Naive thymus-derived CD8-positive, alpha-beta T cell (primary cell): ENCODE data around the gene PRSS16. TPM values are rescaled to one million over a fixed set of nuclear protein-coding genes. Genes with fewer than 3 reads are reported as not detected.

Experiments
- ATAC-seq, 2 donors: fragments of 150-1000 bp; cut with Tn5 transposase in 1 of 2; sonication (Bioruptor Pico), chemical (Tn5 transposase) in 1 of 2; 1 replicate in 1 of 2; 2 replicates in 1 of 2; pipeline ENCODE4 v1.10.0; 2021; ENCODE audit warnings: mild to moderate bottlenecking in 2 of 2, moderate library complexity in 2 of 2
- POLR2A ChIA-PET: fragments of 350-600 bp; sonication (Branson Sonifier 250); formaldehyde crosslinking; loops from one replicate; lab custom pipeline; 2021; ENCODE audit warnings: antibody characterized with exemption; lab: Charles Lee
- DNase-seq, 10 donors: peaks; one replicate each; pipeline versions ENCODE4 v3.0.0 to v3.0.0-alpha.2; 2020 to 2022
- H3K27ac Mint-ChIP-seq, 10 donors: one replicate each; pipeline ENCODE4 v1.8.0; 2020 to 2022; ENCODE audit warnings: mild to moderate bottlenecking in 10 of 10, mixed read lengths in 10 of 10, moderate library complexity in 4 of 10, inconsistent platforms in 1 of 10
- H3K27me3 Mint-ChIP-seq, 5 donors: one replicate each; pipeline ENCODE4 v1.8.0; 2021 to 2022; ENCODE audit warnings: mixed read lengths in 5 of 5
- H3K36me3 Mint-ChIP-seq, 3 donors: one replicate each; pipeline ENCODE4 v1.8.0; 2020 to 2022; ENCODE audit warnings: mixed read lengths in 3 of 3, mild to moderate bottlenecking in 2 of 3, inconsistent platforms in 1 of 3
- H3K4me1 Mint-ChIP-seq, 4 donors: one replicate each; pipeline ENCODE4 v1.8.0; 2021 to 2022; ENCODE audit warnings: mixed read lengths in 4 of 4
- H3K4me3 Mint-ChIP-seq, 10 donors: one replicate each; pipeline ENCODE4 v1.8.0; 2020 to 2022; ENCODE audit warnings: mild to moderate bottlenecking in 10 of 10, mixed read lengths in 10 of 10, moderate library complexity in 6 of 10, inconsistent platforms in 1 of 10
- H3K9me3 Mint-ChIP-seq, 9 donors: one replicate each; pipeline ENCODE4 v1.8.0; 2020 to 2022; ENCODE audit warnings: mixed read lengths in 9 of 9, mild to moderate bottlenecking in 3 of 9, inconsistent platforms in 1 of 9, moderate library complexity in 1 of 9
- polyA plus RNA-seq, 3 donors: library from polyadenylated mRNA; unstranded; fragments of 300-500 nt; fragmentation: Illumina TruSeq; gene quantifications; one replicate each; pipeline ENCODE4 v1.2.3, GENCODE V29; 2021
- total RNA-seq, 8 experiments: library from RNA in 2 of 8; stranded (reverse) in 2 of 8; gene quantifications; one replicate each; pipeline ENCODE4 v1.2.3 and lab custom pipeline; 2021 to 2026

Gene PRSS16
- total and polyA plus RNA-seq, 5 experiments from 2014 or later = 0.25 to 1.0 (median 0.57) TPM; not detected in 2

DNA sequence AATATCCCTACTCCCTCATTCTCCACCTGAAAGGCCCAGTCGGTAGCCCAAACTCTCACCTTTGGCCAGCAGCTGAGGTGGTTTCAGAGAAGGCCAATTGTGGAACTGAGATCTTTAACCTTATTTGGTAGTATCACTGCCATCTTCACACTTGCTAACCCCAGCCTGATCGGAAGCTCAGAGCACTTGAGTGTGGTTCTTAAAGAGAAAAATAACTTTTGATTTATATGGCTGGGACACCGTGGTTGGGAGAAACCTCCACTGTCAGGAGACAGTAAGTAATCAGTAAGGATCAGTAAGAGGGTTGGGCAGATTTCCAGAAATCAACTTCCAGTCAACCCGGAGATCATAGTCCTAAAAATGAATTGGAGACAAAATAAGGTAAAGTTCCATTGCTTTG is 22.8 kb upstream of the PRSS16 start:
- no peak overlapping the region for H3K27ac Mint-ChIP-seq
- H3K9me3 Mint-ChIP-seq = peaks cover 0 to 13% (median 3%) of the 10 kb centered on the region in 9 donors
- H3K36me3 Mint-ChIP-seq = peaks cover 2 to 6% (median 6%) of the 10 kb centered on the region in 3 donors
- peaks cover 53 to 84% (median 63%) of the 10 kb centered on the region in 5 donors for H3K27me3 Mint-ChIP-seq
- no peak for ATAC-seq
- DNase-seq = no peak
- POLR2A ChIA-PET = no interaction called here
- H3K4me3 Mint-ChIP-seq = no peak overlapping the region
- no peaks in the 10 kb centered on the region for H3K4me1 Mint-ChIP-seq

DNA sequence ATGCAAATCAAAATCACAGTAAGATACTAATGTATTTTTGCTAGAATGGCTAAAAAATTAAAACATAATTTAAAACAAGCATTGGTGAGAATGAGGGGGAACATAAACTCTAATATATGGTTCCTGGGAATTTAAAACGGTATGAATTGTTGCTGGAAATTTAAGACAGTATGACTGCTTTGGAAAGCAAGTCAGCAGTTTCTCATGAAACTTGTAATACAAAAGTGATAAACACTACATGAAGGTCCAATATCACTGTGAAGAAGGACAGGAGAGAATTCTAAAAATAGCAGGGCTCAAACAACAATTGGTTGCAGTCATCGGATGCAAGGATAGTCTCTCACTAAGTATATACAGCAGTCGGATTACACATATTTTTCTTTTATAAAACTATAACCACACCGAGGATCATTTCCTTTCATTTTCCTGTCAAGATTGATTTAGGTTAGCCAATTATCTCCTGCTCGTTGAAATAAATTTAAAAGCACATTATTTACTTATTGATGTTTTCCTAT is 18.5 kb upstream of the PRSS16 start:
- POLR2A ChIA-PET = no interaction called here
- Mint-ChIP-seq H3K4me1 (no peaks in the 10 kb centered on the region), H3K27me3 (peaks cover 50 to 87% (median 73%) of the 10 kb centered on the region in 5 donors), H3K9me3 (peaks cover 0 to 22% (median 9%) of the 10 kb centered on the region in 9 donors), H3K27ac (no peak overlapping the region), H3K4me3 (no peak overlapping the region), H3K36me3 (peaks cover 0 to 6% (median 2%) of the 10 kb centered on the region in 3 donors)
- ATAC-seq = no peak
- no peak for DNase-seq

DNA sequence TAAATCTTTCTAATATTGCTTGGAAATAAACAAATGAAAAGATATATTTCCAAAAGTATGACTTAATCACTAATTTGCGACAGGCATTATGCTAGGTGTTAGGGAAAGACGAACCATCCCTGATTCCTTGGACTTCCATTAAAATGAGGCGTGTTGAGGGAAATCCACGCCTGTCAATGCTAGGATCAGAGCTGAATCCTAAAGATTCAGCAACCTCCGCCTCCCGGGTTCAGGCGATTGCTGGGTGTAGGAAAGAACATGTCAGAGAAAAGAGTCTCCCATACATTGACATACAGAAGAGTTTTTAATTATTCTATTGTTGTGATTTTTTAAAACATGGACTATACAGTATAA is 16.8 kb upstream of the PRSS16 start:
- peaks cover 0 to 6% (median 6%) of the 10 kb centered on the region in 4 donors for H3K4me1 Mint-ChIP-seq
- DNase-seq = no peak
- no peak overlapping the region for H3K4me3 Mint-ChIP-seq
- POLR2A ChIA-PET = no interaction called here
- peaks cover 0 to 12% (median 2%) of the 10 kb centered on the region in 3 donors for H3K36me3 Mint-ChIP-seq
- H3K27ac Mint-ChIP-seq = peak overlapping the region in 1 of 10 donors; percentile 87
- no peak for ATAC-seq
- peaks cover 0 to 27% (median 11%) of the 10 kb centered on the region in 9 donors for H3K9me3 Mint-ChIP-seq
- peaks cover 43 to 85% (median 69%) of the 10 kb centered on the region in 5 donors for H3K27me3 Mint-ChIP-seq

DNA sequence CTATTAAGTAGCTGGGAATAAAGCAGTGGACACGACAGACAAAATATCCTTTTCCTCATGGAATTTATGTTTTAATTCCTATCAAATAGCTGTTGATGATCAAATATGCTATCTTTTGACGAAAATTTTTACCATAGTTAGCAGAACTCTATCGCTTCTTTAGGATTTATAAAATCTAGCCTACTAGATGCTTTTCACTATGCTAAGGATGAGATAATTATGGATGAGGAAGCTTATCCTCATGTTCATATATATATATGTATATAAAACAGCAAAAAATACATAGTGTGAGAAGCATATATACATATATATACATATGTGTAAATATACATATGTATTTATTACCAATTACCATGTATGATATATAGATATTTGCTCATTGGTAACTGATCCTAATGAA is 12.9 kb upstream of the PRSS16 start:
- Mint-ChIP-seq H3K27ac (no peak overlapping the region), H3K4me1 (peaks cover 4 to 27% (median 12%) of the 10 kb centered on the region in 4 donors), H3K4me3 (peak overlapping the region in 1 of 10 donors; percentile 1), H3K9me3 (peaks cover 0 to 51% (median 28%) of the 10 kb centered on the region in 9 donors), H3K27me3 (peaks cover 53 to 90% (median 74%) of the 10 kb centered on the region in 5 donors), H3K36me3 (peaks cover 5 to 32% (median 7%) of the 10 kb centered on the region in 3 donors)
- ATAC-seq = no peak
- POLR2A ChIA-PET = no interaction called here
- DNase-seq = no peak

DNA sequence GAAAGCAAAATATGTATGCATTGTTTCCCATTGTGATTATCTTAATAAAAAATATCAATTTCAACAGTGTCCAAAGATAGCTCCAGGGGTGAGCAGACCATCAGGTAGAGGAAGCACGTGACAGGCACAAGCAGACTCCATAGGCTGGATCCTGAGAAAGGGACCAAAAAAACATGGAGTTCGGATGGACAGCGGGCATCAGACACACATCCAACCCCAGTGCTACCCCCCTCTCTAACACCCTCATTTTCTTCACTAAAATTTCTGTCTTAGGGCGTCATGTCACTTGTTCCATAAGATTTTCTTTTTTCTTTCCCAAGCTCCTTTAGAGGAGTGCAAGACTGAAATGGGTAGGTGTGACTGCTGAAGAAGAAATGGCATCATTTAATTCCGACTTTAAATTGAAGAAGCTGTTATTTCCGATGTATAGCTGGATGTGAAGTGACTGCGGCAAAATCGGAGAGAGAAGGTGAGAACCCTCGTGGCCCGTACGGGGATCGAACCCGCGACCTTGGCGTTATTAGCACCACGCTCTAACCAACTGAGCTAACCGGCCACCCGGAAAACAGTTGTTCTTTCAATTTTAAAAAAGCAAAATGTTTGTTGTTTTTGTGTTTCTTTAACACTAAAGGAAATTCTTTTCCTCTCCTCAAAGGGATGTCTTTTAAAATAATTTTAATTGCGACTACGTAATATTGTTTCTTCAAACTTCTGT is 10.3 kb upstream of the PRSS16 start:
- Mint-ChIP-seq H3K36me3 (peaks cover 5 to 32% (median 9%) of the 10 kb centered on the region in 3 donors), H3K27ac (peak overlapping the region in 3 of 10 donors; percentile 19 to 91 (median 68)), H3K4me3 (peak overlapping the region in 4 of 10 donors; percentile 12 to 33 (median 32)), H3K4me1 (peaks cover 4 to 27% (median 12%) of the 10 kb centered on the region in 4 donors), H3K27me3 (peaks cover 53 to 84% (median 73%) of the 10 kb centered on the region in 5 donors), H3K9me3 (peaks cover 0 to 37% (median 21%) of the 10 kb centered on the region in 9 donors)
- POLR2A ChIA-PET = no interaction called here
- ATAC-seq = no peak
- peak in 5 of 10 donors; percentile 6 to 28 (median 24) for DNase-seq

DNA sequence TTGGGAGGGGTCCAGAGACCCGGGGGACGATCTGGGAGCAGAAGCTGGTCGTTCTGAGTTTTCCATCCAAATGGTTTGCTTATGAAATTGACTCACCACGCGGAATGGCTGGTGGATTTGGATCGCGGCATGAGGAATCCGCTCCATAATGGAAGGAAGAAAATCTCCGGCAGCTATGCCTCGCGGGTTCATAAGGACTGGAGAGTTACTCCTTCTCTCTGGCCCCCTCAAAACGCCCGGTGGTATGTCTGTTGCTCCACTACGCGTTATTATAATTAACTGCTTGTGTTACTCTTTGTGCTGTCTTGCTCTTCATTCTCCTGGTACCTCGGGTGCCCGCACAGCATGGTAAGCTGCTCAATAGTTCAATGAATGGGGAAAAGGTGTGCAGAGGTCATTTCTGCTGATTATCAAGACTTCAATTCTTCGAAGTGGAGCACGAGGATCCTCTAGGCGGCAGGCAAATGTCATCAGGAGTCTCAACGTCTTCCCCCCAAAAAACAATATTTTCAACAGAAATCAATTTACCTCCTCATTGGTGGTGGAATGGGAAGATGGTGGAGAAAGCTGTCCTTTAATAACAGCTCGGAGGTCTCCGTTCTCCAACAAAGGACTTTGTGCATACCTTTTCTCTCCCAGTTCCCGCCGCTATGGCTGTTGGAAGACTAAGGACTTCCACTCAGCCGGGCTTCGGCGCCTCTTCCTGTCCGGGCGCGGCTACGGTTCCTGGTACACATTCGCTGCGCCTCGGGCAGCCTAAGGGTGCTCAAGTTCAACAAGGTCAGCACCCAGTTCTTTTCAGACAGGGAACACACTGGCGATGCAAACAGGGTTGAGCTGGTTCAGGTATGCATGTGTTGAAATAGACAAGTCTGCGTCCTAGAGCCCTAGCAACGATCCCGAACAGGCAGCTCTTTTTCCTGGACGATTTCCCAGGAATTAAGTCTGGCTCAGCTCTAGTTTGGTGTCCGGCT is 9.2 kb upstream of the PRSS16 start:
- DNase-seq = no peak
- Mint-ChIP-seq H3K27me3 (peaks cover 59 to 84% (median 80%) of the 10 kb centered on the region in 5 donors), H3K4me1 (peaks cover 4 to 27% (median 12%) of the 10 kb centered on the region in 4 donors), H3K27ac (peak overlapping the region in 3 of 10 donors; percentile 6 to 91 (median 68)), H3K9me3 (peaks cover 0 to 34% (median 19%) of the 10 kb centered on the region in 9 donors), H3K4me3 (peak overlapping the region in 7 of 10 donors; percentile 4 to 33 (median 26)), H3K36me3 (peaks cover 5 to 32% (median 9%) of the 10 kb centered on the region in 3 donors)
- ATAC-seq = no peak
- POLR2A ChIA-PET = no interaction called here

DNA sequence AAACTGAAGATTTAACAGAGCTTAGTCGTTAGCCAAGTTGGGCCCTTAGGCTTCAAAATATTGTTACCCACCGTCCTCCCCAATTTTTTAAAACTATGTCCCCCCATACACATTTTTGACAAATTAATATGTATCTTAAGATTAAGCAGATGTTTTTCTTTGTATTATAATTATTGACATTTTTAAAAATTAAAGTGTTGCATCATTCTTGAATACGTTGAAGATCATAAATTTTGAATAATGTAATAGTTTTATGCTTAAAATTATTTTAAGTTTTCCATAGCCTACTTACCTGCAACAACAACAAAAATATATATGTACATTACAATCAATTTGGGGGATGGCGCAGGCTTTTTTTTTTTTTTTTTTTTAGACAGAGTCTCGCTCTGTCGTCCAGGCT is 8.2 kb upstream of the PRSS16 start:
- DNase-seq (no peak), ATAC-seq (no peak)
- H3K9me3 Mint-ChIP-seq = peaks cover 0 to 33% (median 19%) of the 10 kb centered on the region in 9 donors
- no peak overlapping the region for H3K4me3 Mint-ChIP-seq
- peaks cover 56 to 83% (median 79%) of the 10 kb centered on the region in 5 donors for H3K27me3 Mint-ChIP-seq
- POLR2A ChIA-PET = no interaction called here
- no peak overlapping the region for H3K27ac Mint-ChIP-seq
- peaks cover 5 to 32% (median 9%) of the 10 kb centered on the region in 3 donors for H3K36me3 Mint-ChIP-seq
- H3K4me1 Mint-ChIP-seq = peaks cover 4 to 27% (median 12%) of the 10 kb centered on the region in 4 donors

DNA sequence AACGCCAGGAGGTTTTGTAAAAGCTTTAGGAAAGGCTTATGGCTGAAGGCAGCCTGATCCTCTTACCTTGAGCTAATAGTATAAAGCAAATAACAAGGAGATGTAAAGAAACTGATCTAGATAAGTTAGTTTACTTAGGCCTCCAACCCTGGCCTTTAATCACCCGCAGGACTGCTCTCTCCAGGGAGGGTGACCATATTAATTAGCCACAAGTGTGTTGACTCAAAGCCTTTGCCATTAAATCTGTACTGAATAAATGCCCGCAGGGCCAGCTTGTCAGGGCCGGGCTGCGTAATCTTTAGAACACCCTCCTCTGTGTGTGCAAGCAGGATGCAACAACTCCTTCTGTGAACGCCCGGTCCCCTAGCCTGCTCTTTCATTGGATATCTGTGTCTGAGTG is 6.1 kb upstream of the PRSS16 start:
- no peak for ATAC-seq
- POLR2A ChIA-PET = no interaction called here
- no peak overlapping the region for H3K4me3 Mint-ChIP-seq
- no peak for DNase-seq
- no peak overlapping the region for H3K27ac Mint-ChIP-seq
- peaks cover 0 to 29% (median 15%) of the 10 kb centered on the region in 9 donors for H3K9me3 Mint-ChIP-seq
- peaks cover 4 to 22% (median 7%) of the 10 kb centered on the region in 4 donors for H3K4me1 Mint-ChIP-seq
- H3K27me3 Mint-ChIP-seq = peaks cover 49 to 71% (median 67%) of the 10 kb centered on the region in 5 donors
- peaks cover 5 to 24% (median 9%) of the 10 kb centered on the region in 3 donors for H3K36me3 Mint-ChIP-seq

DNA sequence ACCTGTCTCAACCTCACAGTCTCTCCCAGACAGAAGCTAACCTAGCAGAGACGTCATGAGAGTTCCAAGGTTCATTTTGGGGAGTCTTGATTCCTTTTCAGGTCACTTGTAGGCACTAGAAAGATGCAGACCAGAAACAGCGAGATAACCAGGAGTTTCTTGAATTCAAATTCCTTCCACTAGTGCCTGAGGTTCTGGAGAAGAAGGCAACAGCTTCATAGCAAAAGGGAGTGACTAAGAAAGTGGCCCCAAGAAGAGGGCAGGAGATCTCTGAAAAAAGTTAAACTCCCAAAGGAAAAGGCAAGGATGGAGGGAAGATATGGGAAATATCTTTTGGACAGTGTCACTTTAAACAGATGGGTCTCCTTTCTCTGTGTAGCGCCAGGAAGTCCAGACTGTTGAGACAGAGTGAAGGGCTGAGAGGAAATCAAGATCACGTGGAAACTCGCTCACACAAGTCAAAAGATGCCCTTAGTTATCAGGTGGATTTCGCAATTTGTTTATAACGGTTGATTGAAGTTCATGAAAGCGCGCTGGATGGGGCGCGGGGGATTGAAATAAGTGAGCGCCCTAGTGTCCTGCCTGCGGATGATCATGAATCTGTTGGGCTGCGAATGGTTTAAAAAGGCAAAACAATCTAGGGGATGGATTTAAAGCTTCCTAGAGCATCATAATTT is 4.8 kb upstream of the PRSS16 start:
- no peak overlapping the region for H3K27ac Mint-ChIP-seq
- POLR2A ChIA-PET = interaction anchor here (1.1 kb wide), 1 partner anchor 9 kb away, joined by 3 read pairs; no protein-coding TSS in a partner anchor
- DNase-seq (no peak), ATAC-seq (no peak)
- H3K27me3 Mint-ChIP-seq = peaks cover 38 to 59% (median 54%) of the 10 kb centered on the region in 5 donors
- H3K4me1 Mint-ChIP-seq = peaks cover 3 to 12% (median 4%) of the 10 kb centered on the region in 4 donors
- H3K4me3 Mint-ChIP-seq = no peak overlapping the region
- peaks cover 0 to 11% (median 2%) of the 10 kb centered on the region in 3 donors for H3K36me3 Mint-ChIP-seq
- H3K9me3 Mint-ChIP-seq = peaks cover 0 to 16% (median 8%) of the 10 kb centered on the region in 9 donors

DNA sequence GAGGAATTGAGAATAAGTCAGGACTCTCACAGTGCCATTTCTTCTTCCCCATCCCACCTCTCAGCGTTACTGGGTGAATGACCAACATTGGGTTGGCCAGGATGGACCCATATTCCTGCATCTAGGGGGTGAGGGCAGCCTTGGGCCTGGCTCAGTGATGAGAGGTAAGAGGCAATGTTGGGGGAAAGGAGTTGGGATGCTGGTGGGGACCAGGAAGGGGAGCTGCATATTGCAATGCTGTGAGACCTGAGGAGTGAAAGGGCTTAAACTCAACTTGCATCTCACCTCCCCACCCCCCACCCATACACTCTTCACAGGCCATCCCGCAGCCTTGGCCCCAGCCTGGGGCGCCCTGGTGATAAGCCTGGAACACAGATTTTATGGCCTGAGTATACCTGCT is 1.3 kb downstream of the PRSS16 start:
- no peak overlapping the region for H3K27ac Mint-ChIP-seq
- ATAC-seq (no peak), DNase-seq (no peak)
- peaks cover 0 to 2% (median 0%) of the 10 kb centered on the region in 3 donors for H3K36me3 Mint-ChIP-seq
- H3K4me3 Mint-ChIP-seq = no peak overlapping the region
- no peaks in the 10 kb centered on the region for H3K9me3 Mint-ChIP-seq
- peaks cover 16 to 49% (median 32%) of the 10 kb centered on the region in 5 donors for H3K27me3 Mint-ChIP-seq
- H3K4me1 Mint-ChIP-seq = peaks cover 4 to 13% (median 7%) of the 10 kb centered on the region in 4 donors
- POLR2A ChIA-PET = no interaction called here

DNA sequence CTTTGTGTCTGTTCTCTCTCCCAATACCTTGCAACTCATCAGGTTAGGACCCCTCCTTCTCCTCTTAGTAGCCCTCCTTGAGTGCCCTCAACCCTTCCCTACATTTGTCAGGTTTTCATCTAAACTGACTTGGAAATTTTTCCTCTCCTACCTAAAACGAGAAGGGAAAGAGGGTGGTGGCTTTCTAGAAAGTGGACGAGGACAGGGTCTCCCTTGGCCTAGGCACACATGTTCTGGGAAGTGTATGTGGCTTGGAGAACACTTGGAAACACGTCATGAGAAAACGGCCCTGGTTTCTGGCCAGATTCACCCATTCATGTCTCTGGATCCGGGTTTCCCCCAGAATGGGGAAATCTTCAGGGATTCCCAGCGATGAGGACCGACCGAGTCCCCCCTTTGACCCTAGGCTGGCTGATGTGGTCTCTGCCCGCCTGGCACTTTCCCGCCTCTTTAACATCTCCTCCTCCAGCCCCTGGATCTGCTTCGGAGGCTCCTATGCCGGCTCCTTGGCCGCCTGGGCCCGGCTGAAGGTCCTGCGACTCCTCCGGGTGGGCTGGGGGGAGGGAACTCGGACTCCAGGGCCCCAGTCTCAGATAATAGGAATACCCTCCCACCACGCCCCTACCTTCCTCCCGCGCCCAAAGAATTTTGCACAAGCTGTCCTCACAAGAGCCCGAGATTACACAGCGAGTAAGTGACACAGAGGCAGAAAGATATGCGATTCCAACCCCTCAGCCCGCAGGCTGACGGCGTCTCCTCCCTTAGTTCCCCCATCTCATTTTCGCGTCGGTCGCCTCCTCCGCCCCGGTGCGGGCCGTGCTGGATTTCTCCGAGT is 3.0 kb downstream of the PRSS16 start:
- DNase-seq (peak in 1 of 10 donors; percentile 16), ATAC-seq (peak in 1 of 2 donors; percentile 39)
- Mint-ChIP-seq H3K9me3 (no peaks in the 10 kb centered on the region), H3K36me3 (peaks cover 0 to 2% (median 0%) of the 10 kb centered on the region in 3 donors), H3K4me1 (peaks cover 4 to 13% (median 7%) of the 10 kb centered on the region in 4 donors), H3K4me3 (peak overlapping the region; percentile 82 to 96 (median 86)), H3K27me3 (peaks cover 28 to 59% (median 47%) of the 10 kb centered on the region in 5 donors), H3K27ac (peak overlapping the region in 3 of 10 donors; percentile 5 to 31 (median 23))
- POLR2A ChIA-PET = interaction anchor here (1.0 kb wide), 1 partner anchor 104 kb away, joined by 3 read pairs; a partner anchor contains a TSS
